ENCODE measurements around the gene SGPP2. TPM values are rescaled to one million over a fixed set of nuclear protein-coding genes. Genes with fewer than 3 reads are reported as not detected.
A peak's percentile ranks its signal among the peaks of the same experiment; 100 is the strongest.

SGPP2 gene
- total and polyA plus RNA-seq, 4 donors = 3.9 to 39.5 (median 23.0) TPM

- ATAC-seq (ENCODE audit: insufficient read depth, low FRiP score) = no peak
- WGBS, 2 donors = 64 to 75% methylated on average over 14 of the region's 14 CpGs
- no peaks in the 10 kb centered on the region for H3K9me3 ChIP-seq (ENCODE audit: control insufficient read depth in 4 of 4, insufficient read depth in 3 of 4, low read length in 3 of 4)
- no peak overlapping the region for H3K9ac ChIP-seq (ENCODE audit: insufficient read depth in 1 of 2, low read length in 2 of 2)
- TF ChIP-seq, protein P1, sequence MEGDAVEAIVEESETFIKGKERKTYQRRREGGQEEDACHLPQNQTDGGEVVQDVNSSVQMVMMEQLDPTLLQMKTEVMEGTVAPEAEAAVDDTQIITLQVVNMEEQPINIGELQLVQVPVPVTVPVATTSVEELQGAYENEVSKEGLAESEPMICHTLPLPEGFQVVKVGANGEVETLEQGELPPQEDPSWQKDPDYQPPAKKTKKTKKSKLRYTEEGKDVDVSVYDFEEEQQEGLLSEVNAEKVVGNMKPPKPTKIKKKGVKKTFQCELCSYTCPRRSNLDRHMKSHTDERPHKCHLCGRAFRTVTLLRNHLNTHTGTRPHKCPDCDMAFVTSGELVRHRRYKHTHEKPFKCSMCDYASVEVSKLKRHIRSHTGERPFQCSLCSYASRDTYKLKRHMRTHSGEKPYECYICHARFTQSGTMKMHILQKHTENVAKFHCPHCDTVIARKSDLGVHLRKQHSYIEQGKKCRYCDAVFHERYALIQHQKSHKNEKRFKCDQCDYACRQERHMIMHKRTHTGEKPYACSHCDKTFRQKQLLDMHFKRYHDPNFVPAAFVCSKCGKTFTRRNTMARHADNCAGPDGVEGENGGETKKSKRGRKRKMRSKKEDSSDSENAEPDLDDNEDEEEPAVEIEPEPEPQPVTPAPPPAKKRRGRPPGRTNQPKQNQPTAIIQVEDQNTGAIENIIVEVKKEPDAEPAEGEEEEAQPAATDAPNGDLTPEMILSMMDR (IDR thresholded peaks at IDR 0.05; ENCODE audit: control extremely low read depth, extremely low read depth) = no peak
- H3K4me1 ChIP-seq (ENCODE audit: control insufficient read depth in 5 of 5, insufficient read depth in 5 of 5, low read length in 5 of 5) = no peaks in the 10 kb centered on the region
- H3K36me3 ChIP-seq (ENCODE audit: control insufficient read depth in 4 of 4, insufficient read depth in 4 of 4, low read length in 4 of 4) = no peaks in the 10 kb centered on the region
- no peak overlapping the region for H3K4me3 ChIP-seq
- no peak overlapping the region for H3K27ac ChIP-seq (ENCODE audit: low read depth in 1 of 2, low read length in 1 of 2)
- peak in 1 of 3 donors; percentile 25 for DNase-seq
- H3K27me3 ChIP-seq (ENCODE audit: control insufficient read depth in 3 of 3, insufficient read depth in 3 of 3, low read length in 2 of 3) = no peaks in the 10 kb centered on the region
Observed at GRCh38 chr2:222477962-222478608, 53.7 kb downstream of the SGPP2 start.

- Histone ChIP-seq H3K9me3 (ENCODE audit: control insufficient read depth in 4 of 4, insufficient read depth in 3 of 4, low read length in 3 of 4) (no peaks in the 10 kb centered on the region), H3K9ac (ENCODE audit: insufficient read depth in 1 of 2, low read length in 2 of 2) (no peak overlapping the region), H3K27me3 (ENCODE audit: control insufficient read depth in 3 of 3, insufficient read depth in 3 of 3, low read length in 2 of 3) (no peaks in the 10 kb centered on the region), H3K27ac (ENCODE audit: low read depth in 1 of 2, low read length in 1 of 2) (no peak overlapping the region), H3K4me3 (no peak overlapping the region), H3K4me1 (ENCODE audit: control insufficient read depth in 5 of 5, insufficient read depth in 5 of 5, low read length in 5 of 5) (peaks cover 0 to 12% (median 0%) of the 10 kb centered on the region in 5 donors), H3K36me3 (ENCODE audit: control insufficient read depth in 4 of 4, insufficient read depth in 4 of 4, low read length in 4 of 4) (no peaks in the 10 kb centered on the region)
- DNase-seq (no peak), ATAC-seq (ENCODE audit: insufficient read depth, low FRiP score) (no peak)
- TF ChIP-seq, protein P1 (IDR thresholded peaks at IDR 0.05; ENCODE audit: control extremely low read depth, extremely low read depth) = no peak
Observed at GRCh38 chr2:222479859-222480258, 55.5 kb downstream of the SGPP2 start.

DNA sequence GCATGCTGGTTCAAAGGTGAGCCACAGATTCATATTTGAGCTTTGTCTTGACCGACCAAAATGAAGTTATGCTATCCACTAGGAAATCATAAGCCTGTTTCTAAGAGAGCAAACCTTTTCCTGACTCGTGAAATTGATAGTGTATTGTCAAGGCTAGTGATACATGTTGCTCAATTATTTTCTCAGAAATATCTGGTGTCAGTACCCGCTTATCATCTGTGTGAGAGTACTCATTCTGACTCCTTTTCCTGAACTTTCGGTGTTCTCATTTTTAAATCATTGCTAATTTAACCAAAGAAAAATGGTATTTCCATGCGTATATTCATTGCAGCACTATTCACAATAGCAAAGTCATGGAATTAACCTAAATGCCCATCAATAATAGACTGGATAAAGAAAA is 56.2 kb downstream of the SGPP2 start:
- Histone ChIP-seq H3K27me3 (ENCODE audit: control insufficient read depth in 3 of 3, insufficient read depth in 3 of 3, low read length in 2 of 3) (no peaks in the 10 kb centered on the region), H3K4me3 (no peak overlapping the region), H3K4me1 (ENCODE audit: control insufficient read depth in 5 of 5, insufficient read depth in 5 of 5, low read length in 5 of 5) (peaks cover 0 to 14% (median 0%) of the 10 kb centered on the region in 5 donors), H3K27ac (ENCODE audit: low read depth in 1 of 2, low read length in 1 of 2) (no peak overlapping the region), H3K36me3 (ENCODE audit: control insufficient read depth in 4 of 4, insufficient read depth in 4 of 4, low read length in 4 of 4) (no peaks in the 10 kb centered on the region), H3K9me3 (ENCODE audit: control insufficient read depth in 4 of 4, insufficient read depth in 3 of 4, low read length in 3 of 4) (no peaks in the 10 kb centered on the region), H3K9ac (ENCODE audit: insufficient read depth in 1 of 2, low read length in 2 of 2) (no peak overlapping the region)
- TF ChIP-seq, protein P1 (IDR thresholded peaks at IDR 0.05; ENCODE audit: control extremely low read depth, extremely low read depth) = no peak
- ATAC-seq (ENCODE audit: insufficient read depth, low FRiP score) = no peak
- no peak for DNase-seq
- WGBS, 2 donors = 86 to 87% methylated on average over 5 of the region's 5 CpGs

DNA sequence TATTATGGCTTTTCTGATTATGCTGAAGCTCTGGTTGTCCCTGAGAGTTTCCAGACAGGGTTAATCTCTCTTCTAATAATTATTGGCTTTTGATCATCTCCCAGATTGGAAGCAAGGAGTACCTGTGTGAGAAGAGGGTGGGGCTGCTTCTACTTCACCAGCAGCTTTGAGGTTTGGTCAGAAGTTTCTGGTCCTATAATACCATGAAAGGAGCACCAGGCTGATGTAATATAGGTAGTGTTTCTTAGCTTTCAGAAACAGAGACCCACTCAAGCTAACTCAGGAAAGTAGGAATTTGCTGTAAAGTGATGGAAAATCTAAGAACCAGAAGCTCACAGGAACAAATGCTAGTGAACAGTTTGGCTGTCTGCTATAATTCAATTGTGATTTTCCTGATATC is 57.6 kb downstream of the SGPP2 start:
- no peak for ATAC-seq (ENCODE audit: insufficient read depth, low FRiP score)
- Histone ChIP-seq H3K27ac (ENCODE audit: low read depth in 1 of 2, low read length in 1 of 2) (no peak overlapping the region), H3K27me3 (ENCODE audit: control insufficient read depth in 3 of 3, insufficient read depth in 3 of 3, low read length in 2 of 3) (no peaks in the 10 kb centered on the region), H3K9me3 (ENCODE audit: control insufficient read depth in 4 of 4, insufficient read depth in 3 of 4, low read length in 3 of 4) (no peaks in the 10 kb centered on the region), H3K4me3 (no peak overlapping the region), H3K36me3 (ENCODE audit: control insufficient read depth in 4 of 4, insufficient read depth in 4 of 4, low read length in 4 of 4) (no peaks in the 10 kb centered on the region), H3K4me1 (ENCODE audit: control insufficient read depth in 5 of 5, insufficient read depth in 5 of 5, low read length in 5 of 5) (peaks cover 0 to 20% (median 0%) of the 10 kb centered on the region in 5 donors), H3K9ac (ENCODE audit: insufficient read depth in 1 of 2, low read length in 2 of 2) (no peak overlapping the region)
- DNase-seq = no peak
- TF ChIP-seq, protein P1 (IDR thresholded peaks at IDR 0.05; ENCODE audit: control extremely low read depth, extremely low read depth) = no peak

All from lung (tissue), 12 donors.